HepG2 (cell line): ENCODE results near the gene SLBP. TPM values are rescaled to one million over a fixed set of nuclear protein-coding genes. Genes with fewer than 3 reads are reported as not detected.
A peak's percentile ranks its signal among the peaks of the same experiment; 100 is the strongest.

ENCODE experiments used
- HNF1A ChIP-seq, 2 experiments: sonication (generic) in 1 of 2; formaldehyde crosslinking in 1 of 2; IDR thresholded peaks; 2 replicates each; pipeline versions ENCODE4 v1.4.0 to v1.6.1; 2016 to 2020; ENCODE audit warnings: borderline replicate concordance in 1 of 2, low read depth in 1 of 2, mild to moderate bottlenecking in 1 of 2, missing genetic modification reagents in 1 of 2
- KLF12 ChIP-seq: sonication (generic); formaldehyde crosslinking; IDR thresholded peaks from 2 replicates; pipeline ENCODE4 v1.4.0; 2020; ENCODE audit warnings: missing genetic modification reagents, borderline replicate concordance
- RXRB ChIP-seq: IDR thresholded peaks from 2 replicates; pipeline ENCODE4 v1.6.1; 2016; ENCODE audit warnings: borderline replicate concordance, missing genetic modification reagents, missing compliant biosample characterization
- SMAD3 ChIP-seq: sonication (generic); formaldehyde crosslinking; IDR thresholded peaks from 2 replicates; pipeline ENCODE4 v1.4.0; 2020; ENCODE audit warnings: missing genetic modification reagents
- ZBED4 ChIP-seq: sonication (generic); formaldehyde crosslinking; IDR thresholded peaks from 2 replicates; pipeline ENCODE4 v1.4.0; 2020; ENCODE audit warnings: missing genetic modification reagents, borderline replicate concordance
- polyA plus RNA-seq, 8 experiments: library from polyadenylated mRNA; depleted of rRNA in 3 of 8; stranded (reverse) in 7 of 8; unstranded in 1 of 8; fragments of >200 nt; fragmentation: Illumina TruSeq in 4 of 8; extraction: Trizol in 4 of 8; gene quantifications; 2 replicates each; pipeline versions ENCODE4 v1.2.1 to v1.2.3, GENCODE V29; 2011 to 2016; ENCODE audit warnings: low read depth in 4 of 8, missing spikeins in 1 of 8, mixed read lengths in 1 of 8; ENCODE audit not compliant: insufficient read depth in 1 of 8
- total RNA-seq, 5 experiments: library from RNA; depleted of rRNA; stranded (reverse); fragments of >200 nt; fragmentation: Illumina TruSeq; extraction: Trizol; gene quantifications; 2 replicates each; pipeline ENCODE4 v1.2.3, GENCODE V29; 2016; ENCODE audit warnings: low read depth in 1 of 5

SLBP gene
- total and polyA plus RNA-seq, 2 of the 13 experiments (the other 11 are each of a cell fraction or from before 2014, with no cell fraction given), result 43.9 to 104 TPM

- 0 out of 2 replicates have a peak, but pooled peaks have one; percentile 58 for TF ChIP-seq ZBED4 (CRISPR knock-in tag)
- TF ChIP-seq SMAD3 (CRISPR knock-in tag), result peak; percentile 78; the same call in 1 of the 2 replicates
- TF ChIP-seq RXRB, result peak; percentile 19; the same call in 1 of the 2 replicates
- peak; percentile 29; the same call in 1 of the 2 replicates for TF ChIP-seq KLF12
- TF ChIP-seq HNF1A (IDR thresholded peaks at IDR 0.05; ENCODE audit: low read depth), result no peak
- TF ChIP-seq HNF1A (CRISPR knock-in tag; IDR thresholded peaks at IDR 0.05; ENCODE audit: borderline replicate concordance), result no peak
Observed at GRCh38 chr4:1721003-1721665, 9.0 kb upstream of the SLBP start, which contains the start of the genes TACC3 and TMEM129 (continued).
